ENCODE measurements around the gene KRT27. TPM values are rescaled to one million over a fixed set of nuclear protein-coding genes. Genes with fewer than 3 reads are reported as not detected.

The KRT27 gene, protein sequence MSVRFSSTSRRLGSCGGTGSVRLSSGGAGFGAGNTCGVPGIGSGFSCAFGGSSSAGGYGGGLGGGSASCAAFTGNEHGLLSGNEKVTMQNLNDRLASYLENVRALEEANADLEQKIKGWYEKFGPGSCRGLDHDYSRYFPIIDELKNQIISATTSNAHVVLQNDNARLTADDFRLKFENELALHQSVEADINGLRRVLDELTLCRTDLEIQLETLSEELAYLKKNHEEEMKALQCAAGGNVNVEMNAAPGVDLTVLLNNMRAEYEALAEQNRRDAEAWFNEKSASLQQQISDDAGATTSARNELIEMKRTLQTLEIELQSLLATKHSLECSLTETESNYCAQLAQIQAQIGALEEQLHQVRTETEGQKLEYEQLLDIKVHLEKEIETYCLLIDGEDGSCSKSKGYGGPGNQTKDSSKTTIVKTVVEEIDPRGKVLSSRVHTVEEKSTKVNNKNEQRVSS
- not detected for total RNA-seq
- long read RNA-seq = 0 reads

DNA sequence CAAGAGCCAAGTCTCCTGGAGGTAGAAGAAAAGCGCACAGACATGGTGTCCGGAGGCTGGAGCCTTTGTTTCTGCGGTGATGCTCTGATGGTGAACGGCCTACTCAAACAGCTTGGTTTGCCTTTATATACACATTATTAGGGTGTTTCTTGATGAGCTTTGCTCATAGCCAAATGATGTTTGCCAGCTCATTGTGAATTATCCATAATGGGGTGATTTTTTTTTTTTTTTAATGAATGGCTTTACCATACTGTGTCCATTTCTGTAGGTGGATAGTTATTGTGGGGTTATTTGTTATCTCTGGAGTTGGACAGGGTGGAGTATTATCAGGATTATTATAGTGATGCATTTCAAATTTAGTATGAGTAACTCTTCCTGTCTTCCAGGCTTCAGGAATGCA, at the start of gene KRT27:
TSS of gene KRT27 (minus strand) at position 101 of the 400 bp plus-strand sequence. CDS start at position 44, 57 bp downstream.
- ATAC-seq (no peak), DNase-seq (ENCODE audit: missing footprints) (no peak)
- intact Hi-C loops (cut with DNase I) = no loop called here

DNA sequence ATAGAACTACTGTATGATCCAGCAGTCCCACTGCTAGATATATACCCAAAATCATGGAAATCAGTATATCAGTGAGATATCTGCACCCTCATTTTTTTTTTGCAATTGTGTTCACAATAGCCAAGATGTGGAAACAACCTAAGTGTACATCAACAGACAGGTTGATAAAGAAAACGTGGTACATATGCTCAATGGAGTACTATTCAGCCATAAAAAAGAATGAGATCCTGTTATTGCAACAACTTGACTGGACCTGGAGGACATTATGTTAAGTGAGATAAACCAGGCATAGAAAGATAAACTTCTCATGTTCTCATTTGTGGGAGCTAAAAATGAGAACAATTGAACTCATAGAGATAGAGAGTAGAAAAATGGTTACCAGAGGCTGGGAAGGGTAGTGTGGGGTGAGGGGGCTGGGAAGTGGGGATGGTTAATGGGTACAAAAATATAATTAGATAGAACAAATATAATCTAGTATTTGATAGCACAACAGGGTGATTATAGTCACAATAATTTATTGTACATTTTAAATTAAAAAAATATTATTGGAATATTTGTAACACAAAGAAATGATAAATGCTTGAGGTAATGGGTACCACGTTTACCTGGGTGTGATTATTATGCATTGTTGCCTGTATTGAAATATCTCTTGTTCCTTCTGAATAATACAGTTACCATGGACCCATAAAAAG, 47.9 kb upstream of the KRT27 start:
- intact Hi-C loops (cut with DNase I) = no loop called here
- no peak for ATAC-seq
- DNase-seq (ENCODE audit: missing footprints) = no peak

DNA sequence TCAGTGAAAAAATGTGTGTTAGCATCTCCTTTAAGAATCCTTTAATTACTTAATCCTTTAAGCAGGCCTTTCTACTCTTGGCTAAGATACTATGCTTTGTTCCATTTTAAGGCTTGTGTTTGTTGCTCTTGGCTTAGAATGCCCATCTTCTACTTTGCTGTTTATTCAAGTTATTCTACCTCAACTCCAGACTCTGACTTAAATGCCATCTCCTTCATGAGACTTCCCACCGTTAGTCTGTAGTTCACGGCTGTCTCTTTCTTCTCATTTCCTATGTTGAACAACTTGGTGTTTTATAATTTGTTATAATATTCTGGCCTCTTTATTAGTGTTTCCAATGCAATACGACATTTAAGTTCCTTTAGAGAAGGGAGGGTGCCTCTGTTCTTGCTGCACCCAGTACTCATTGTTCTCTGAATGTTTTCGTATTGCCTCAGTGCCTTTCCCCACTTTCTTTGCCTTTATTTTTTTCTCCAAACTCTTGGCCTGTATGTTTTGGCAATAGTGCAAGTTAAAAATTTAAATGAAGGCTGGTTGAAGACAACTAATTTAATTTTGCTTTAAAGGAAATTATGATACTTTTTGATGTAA, 46.2 kb upstream of the KRT27 start:
- ATAC-seq = no peak
- no peak for DNase-seq (ENCODE audit: missing footprints)
- intact Hi-C loops (cut with DNase I) = no loop called here

DNA sequence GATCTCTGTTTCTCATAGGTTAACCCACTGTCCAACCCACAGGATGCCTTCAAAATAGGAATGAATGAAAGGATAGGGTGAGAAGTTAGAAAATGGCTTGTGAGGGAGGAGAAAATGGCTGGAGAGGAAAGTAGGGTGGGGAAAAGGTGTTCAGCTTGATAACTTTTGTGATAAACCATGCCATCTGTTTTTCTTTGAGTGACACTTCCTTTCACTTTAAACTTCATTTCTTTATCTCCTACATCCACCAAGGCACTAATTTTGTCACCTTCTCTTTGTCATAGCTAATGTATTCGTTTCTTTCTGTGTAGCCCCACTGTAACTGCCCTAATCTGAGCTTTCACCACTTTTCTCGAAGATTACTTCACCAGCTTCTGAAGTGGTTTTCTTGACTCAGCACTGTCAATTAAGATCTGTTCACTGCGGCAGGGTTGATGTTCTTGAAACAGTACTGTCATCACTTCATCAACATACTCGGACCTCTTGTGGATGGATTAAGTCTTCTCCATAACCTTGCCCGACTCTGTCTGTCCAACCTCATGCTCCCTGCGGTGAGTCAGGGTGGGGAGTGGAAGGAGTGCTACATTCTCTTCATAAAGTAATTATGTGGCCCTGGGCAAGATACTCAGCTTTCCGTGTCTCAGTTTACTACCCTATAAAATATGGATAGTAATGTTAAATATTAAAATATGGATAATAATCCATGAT, 45.5 kb upstream of the KRT27 start:
- no peak for ATAC-seq
- intact Hi-C loops (cut with DNase I) = no loop called here
- no peak for DNase-seq (ENCODE audit: missing footprints)

DNA sequence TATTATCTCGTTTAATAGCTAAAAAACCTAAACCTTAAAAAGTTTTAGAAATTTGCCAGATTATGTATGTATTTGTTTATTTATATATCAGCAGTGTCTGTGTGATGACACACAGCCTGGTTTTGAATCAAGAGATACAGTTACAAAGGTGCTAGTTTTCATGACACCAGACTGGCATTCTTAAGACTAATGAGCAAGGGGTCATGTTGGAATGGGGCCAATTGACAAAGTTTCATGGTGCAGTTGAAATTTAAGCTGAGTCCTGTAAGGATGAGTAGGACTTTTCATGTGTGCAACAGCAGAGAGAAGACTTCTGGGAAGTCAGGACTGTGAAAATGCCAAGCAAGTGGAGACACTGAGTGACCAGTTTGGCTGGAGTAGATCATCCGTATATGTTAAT, 43.2 kb upstream of the KRT27 start:
- ATAC-seq (no peak), DNase-seq (ENCODE audit: missing footprints) (no peak)
- intact Hi-C loops (cut with DNase I) = no loop called here

DNA sequence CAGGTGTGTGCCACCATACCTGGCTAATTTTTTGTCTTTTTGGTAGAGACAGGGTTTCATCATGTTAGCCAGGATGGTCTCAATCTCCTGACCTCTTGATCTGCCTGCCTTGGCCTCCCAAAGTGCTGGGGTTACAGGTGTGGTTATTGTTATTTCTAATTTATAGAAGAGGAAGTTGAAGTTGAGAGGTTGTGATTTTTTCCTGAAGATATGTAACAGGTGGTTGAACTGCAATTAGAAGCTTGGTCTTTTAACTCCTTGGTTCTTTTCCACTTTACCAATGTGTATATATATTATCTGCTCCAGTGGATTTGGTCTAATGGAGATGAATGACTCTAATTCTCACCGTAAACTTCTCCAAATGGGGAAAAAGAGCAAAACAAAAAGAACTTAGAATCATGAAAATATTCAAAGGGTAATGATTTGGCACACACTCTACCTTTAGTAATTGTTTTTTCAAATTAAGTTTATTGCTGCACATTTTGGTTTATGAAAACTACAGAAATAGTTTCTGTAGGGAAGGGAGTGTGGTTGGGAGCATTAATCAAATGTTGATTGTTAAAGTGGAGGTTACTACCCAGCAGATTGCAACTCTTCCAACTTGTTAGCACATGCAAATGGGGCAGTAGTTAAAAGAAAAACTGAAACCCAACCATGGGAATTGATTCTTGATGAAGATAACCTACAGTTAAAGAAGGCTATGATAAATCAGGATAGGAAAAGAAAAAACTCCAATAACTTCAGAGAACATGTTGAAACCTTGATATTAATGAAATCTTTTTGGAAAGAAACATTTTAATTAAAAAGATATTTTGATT, 41.9 kb upstream of the KRT27 start:
- DNase-seq (ENCODE audit: missing footprints) = no peak
- ATAC-seq = no peak
- intact Hi-C loops (cut with DNase I) = no loop called here

DNA sequence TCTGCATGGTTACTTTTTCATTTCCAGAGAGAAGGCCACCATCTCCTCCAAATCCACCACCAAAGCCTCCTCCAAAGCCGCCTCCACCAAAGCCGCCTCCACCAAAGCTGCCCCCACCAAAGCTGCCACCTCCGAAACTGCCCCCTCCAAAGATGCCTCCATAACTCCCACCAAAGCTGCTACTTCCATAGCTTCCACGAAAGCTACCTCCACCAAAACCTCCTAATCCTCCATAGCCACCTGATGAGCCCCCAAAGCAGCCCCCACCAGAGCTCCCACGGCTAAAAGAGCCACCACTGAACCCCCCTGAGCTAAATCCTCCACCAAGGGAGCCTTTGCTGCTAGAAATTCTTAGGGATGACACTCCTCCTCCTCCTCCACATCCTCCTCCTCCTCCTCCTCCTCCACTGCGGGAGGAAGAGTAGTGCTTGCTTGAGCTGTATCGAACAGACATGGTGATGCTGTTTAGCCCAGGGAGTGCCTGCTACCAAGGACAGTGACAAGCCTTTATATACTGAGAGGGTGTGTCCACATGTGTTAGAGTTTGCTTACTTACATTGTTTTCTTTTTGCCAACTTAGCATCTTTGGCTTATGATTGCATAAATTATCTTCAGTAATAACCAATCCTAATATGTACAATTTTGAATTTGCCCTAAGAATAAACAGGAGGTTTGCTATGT, 39.9 kb upstream of the KRT27 start, which contains the start of gene KRT10:
TSS of gene KRT10 (minus strand) at position 483 of the 681 bp plus-strand sequence. CDS start at position 454, 29 bp downstream.
- intact Hi-C loops (cut with DNase I) = no loop called here
- ATAC-seq (no peak), DNase-seq (ENCODE audit: missing footprints) (no peak)

DNA sequence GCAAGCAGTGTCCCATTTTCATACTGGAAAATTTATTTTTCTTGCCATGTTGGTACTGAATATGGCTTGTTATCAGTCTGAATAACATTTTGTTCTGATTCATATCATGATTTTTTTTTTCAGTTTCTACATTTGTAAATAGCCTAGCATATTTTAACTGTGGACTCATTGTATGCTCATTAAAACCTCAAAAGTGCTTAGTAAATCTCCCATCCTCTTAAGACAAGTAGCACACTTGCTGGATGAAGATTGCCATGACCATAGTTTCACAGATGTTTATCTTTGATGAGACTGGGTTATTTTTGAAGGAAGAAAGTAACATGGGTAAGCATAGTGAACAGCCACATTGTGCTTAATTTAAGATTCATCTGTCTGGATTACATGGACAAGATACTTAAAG, 39.2 kb upstream of the KRT27 start:
- intact Hi-C loops (cut with DNase I) = no loop called here
- ATAC-seq (no peak), DNase-seq (ENCODE audit: missing footprints) (no peak)

DNA sequence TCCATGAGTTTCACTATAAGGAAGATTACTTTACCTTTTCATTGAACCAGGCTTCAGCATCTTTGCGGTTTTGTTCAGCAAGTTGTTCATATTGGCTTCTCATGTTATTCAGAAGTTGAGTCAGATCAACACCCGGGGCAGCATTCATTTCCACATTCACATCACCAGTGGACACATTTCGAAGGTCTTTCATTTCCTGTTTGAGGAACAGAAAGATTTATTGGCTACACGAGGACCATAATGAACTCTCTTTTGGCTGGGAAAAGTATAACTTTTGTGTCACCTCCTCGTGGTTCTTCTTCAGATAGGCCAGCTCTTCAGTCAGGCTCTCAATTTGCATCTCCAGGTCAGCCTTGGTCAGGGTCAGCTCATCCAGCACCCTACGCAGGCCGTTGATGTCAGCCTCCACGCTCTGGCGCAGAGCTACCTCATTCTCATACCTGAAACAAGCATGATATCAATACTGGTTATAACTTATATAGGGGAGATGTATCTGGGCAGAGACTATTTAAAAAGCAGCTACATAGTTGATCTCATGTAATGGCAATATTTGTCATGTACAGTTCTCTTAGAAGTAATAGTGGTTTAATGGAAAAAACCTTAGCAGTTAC, 38.0 kb upstream of the KRT27 start:
- ATAC-seq = no peak
- no peak for DNase-seq (ENCODE audit: missing footprints)
- intact Hi-C loops (cut with DNase I) = no loop called here

DNA sequence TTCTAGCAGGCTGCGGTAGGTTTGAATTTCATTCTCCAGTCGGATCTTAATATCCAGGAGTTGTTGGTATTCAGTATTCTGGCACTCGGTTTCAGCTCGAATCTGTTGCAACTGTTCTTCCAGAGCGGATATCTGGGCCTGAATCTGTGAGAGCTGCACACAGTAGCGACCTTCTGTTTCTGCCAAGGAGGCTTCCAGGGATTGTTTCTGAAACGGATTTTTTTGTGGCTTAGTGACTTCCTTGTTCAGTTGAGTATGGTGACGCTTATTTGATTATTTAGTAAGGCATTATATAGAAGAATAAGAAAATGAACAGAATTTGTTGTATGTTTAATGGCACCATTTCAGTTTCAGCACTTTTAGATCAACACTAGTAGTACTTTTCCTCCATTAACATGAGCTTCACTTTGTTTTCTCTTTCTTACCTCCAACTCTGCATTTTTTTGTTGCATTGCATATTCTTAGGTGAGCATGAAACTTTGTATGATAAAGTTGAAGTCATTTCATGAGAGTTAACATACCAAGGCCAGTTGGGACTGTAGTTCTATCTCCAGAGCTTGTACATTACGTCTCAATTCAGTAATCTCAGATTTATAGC, 37.3 kb upstream of the KRT27 start:
- peak; percentile 29 for ATAC-seq
- intact Hi-C loops (cut with DNase I) = loop anchor here (5.0 kb wide), 1 partner anchor 38 kb away; no protein-coding TSS in a partner anchor
- DNase-seq (ENCODE audit: missing footprints) = no peak

DNA sequence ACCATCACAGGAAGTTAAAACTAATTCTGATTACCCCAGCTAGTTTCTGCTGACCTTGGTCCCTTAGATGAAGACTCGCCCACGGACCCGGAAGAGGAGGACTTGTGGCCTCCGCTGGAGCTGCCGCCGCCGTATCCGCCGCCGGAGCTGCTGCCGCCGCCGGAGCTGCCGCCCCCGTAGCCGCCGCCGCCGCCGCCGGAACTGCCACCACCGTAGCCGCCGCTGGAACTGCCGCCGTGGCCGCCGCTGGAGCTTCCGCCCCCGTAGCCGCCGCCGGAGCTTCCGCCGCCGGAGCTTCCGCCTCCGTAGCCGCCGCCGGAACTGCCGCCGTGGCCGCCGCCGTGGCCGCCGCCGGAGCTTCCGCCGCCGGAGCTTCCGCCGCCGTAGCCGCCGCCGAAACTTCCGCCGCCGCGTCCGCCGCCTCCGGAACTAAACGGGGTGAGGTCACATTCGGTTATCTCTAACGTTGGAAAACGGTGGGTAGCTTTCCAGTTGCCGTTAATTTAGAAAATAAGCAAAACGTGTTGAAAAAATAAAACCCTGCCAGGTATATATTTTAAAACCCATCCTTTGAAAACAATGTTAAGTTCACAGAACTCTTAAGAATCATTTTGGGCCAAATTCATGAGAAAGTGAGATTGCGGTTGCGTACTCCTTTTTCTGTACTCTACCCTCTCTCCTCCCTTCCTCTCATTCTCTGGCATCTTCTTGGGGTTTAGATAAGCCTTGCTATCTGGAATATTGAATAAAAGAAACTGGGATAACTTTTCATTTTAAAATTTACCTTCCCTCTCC, 36.6 kb upstream of the KRT27 start:
- ATAC-seq (peak; percentile 89), DNase-seq (ENCODE audit: missing footprints) (peak; percentile 91)
- intact Hi-C loops (cut with DNase I) = loop anchor here (5.0 kb wide), 1 partner anchor 38 kb away; no protein-coding TSS in a partner anchor

DNA sequence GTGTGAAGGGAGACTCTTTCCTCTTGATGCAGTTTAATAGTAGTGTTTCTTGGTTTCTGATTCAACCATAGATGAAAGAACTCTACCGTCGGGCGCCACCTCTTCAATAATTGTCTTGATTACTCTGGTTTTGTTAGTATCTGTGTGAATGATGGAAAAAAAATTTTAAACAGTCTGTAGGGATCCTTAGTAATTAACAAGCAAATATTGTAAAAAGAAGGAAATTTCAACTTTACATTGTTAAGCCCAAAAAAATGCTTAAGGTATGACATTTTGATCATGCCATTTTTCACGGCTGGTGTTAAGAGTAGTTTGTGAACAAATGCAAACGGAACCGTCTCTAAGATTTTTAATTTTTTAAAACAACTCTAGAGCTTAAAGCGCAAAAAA, 36.0 kb upstream of the KRT27 start:
- no peak for ATAC-seq
- no peak for DNase-seq (ENCODE audit: missing footprints)
- intact Hi-C loops (cut with DNase I) = loop anchor here (5.0 kb wide), 1 partner anchor 39 kb away; no protein-coding TSS in a partner anchor

DNA sequence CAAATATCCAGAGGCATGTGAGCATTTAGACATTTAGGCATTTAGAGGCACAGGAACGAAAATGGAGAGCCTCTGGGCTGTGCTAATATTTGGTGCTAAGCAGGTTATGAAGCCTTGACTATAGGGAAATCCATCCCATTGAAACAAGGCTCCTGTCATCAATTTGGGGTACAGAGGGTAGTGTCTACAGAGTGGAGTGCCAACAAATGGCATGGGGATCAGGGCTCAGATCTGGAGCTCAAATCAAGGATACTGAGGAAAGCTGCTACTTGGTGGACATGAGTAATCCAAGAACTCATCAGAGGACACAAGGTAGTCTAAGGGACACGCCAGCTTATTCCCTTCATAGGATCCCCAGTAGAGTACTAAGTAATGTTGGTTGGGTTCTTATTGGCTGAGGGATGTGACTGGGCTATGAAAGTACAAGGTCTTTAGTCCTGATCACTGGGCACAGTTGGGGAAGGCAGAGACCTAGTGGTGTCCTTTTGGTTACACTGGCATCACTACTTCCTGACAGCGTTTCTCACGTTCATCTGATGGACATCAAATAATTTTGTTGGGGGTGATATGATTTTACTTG, 34.8 kb upstream of the KRT27 start:
- DNase-seq (ENCODE audit: missing footprints) = no peak
- intact Hi-C loops (cut with DNase I) = loop anchor here (5.0 kb wide), 1 partner anchor 40 kb away; no protein-coding TSS in a partner anchor
- no peak for ATAC-seq

DNA sequence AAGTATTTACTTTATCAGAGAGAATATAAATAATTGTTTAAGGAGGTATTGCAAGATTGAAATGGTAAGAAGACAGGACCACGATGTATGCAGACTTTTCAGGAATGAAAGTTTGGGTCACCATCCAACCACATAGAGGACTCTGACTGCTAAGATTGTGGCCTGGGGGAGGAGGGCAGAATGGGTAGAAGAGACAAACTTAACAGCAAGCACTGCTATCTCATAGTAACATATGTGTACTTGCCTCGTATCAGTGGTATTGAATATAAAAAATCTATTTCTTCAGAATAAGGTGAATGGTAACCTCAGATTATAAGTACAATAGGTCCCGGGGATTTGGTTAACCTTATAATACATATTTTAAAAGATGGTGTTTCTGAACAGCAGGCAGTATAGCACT, 34.2 kb upstream of the KRT27 start:
- intact Hi-C loops (cut with DNase I) = loop anchor here (5.0 kb wide), 1 partner anchor 41 kb away; no protein-coding TSS in a partner anchor
- DNase-seq (ENCODE audit: missing footprints) (no peak), ATAC-seq (no peak)

DNA sequence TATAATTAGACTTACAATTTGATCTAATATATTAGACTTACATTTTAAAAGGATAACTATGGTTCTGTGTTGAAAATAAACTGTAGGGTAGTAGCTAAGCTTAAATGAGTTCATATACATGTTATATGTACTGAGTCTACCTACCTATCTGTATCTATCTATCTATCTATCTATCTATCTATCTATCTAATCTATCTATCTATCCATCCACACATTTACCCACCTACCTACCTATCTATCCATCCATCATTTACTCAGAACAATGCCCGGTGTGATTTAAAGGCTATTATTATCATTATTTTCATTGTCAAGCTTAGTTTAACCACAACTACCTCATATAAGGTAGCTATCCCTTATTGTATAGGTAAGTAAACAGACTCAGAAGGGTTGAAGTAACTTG, 33.0 kb upstream of the KRT27 start:
- no peak for ATAC-seq
- intact Hi-C loops (cut with DNase I) = loop anchor here (5.0 kb wide), 1 partner anchor 42 kb away; no protein-coding TSS in a partner anchor
- no peak for DNase-seq (ENCODE audit: missing footprints)

All from Right ventricle myocardium inferior (tissue), 1 donor.